ENCODE data around the gene ARSD. TPM values are rescaled to one million over a fixed set of nuclear protein-coding genes. Genes with fewer than 3 reads are reported as not detected.
A peak's percentile ranks its signal among the peaks of the same experiment; 100 is the strongest.

ARSD gene
- total RNA-seq, 1 experiment from 2014 or later = 10.3 TPM

GRCh38 chrX:2867206-2867605, 61.9 kb downstream of the ARSD start:
- Mint-ChIP-seq H3K4me3 (no peak overlapping the region), H3K36me3 (ENCODE audit: insufficient read depth in 1 of 3, low read depth in 3 of 3) (peaks cover 48 to 76% (median 68%) of the 10 kb centered on the region in 3 experiments; a peak in 6 of 7 replicates), H3K9me3 (no peaks in the 10 kb centered on the region; a peak in 2 of 5 replicates), H3K27ac (peak overlapping the region in 1 of 3 experiments; percentile 30; a peak in 1 of 7 replicates), H3K27me3 (ENCODE audit: low read depth) (no peaks in the 10 kb centered on the region), H3K4me1 (peaks cover 9% of the 10 kb centered on the region in 2 experiments)
- Histone ChIP-seq H3T11ph (ENCODE audit: low read length) (no peak overlapping the region), H4K8ac (replicated peaks; ENCODE audit: insufficient read length, low read depth, low read length) (no peak overlapping the region), H2BK12ac (ENCODE audit: insufficient read length, low read depth, low read length) (no peak overlapping the region), H4K5ac (ENCODE audit: insufficient read length, low read depth, low read length) (no peak overlapping the region), H3K27me3 (ENCODE audit: insufficient read depth, low read length) (no peaks in the 10 kb centered on the region), H4K20me1 (ENCODE audit: control insufficient read depth, insufficient read depth, insufficient read length) (no peaks in the 10 kb centered on the region), H2BK15ac (ENCODE audit: low read depth, low read length) (no peak overlapping the region), H3K79me1 (ENCODE audit: insufficient read depth, low read depth, low read length, poor library complexity, severe bottlenecking) (no peaks in the 10 kb centered on the region), H3K9me3 (ENCODE audit: control insufficient read depth, low read depth, low read length) (no peaks in the 10 kb centered on the region), H3K23me2 (ENCODE audit: insufficient read length, low read depth, low read length, poor library complexity, severe bottlenecking) (no peaks in the 10 kb centered on the region), H3K23ac (ENCODE audit: insufficient read length, low read depth, low read length) (no peak overlapping the region), H3K4me2 (ENCODE audit: insufficient read depth, insufficient read length, low read length) (no peak overlapping the region), H2AFZ (ENCODE audit: low read length) (no peak overlapping the region), H3K4ac (ENCODE audit: low read depth, low read length) (no peak overlapping the region), H2BK20ac (ENCODE audit: low read depth, low read length, poor library complexity, severe bottlenecking) (no peak overlapping the region), H2BK120ac (ENCODE audit: low read depth, low read length, poor library complexity, severe bottlenecking) (no peak overlapping the region), H4K91ac (ENCODE audit: insufficient read length, low read depth, low read length) (no peak overlapping the region), H3K79me2 (ENCODE audit: insufficient read depth, low read length) (no peaks in the 10 kb centered on the region), H2AK5ac (ENCODE audit: insufficient read length, low read length) (no peak overlapping the region), H3K18ac (ENCODE audit: insufficient read length, low read depth, low read length) (no peak overlapping the region), H3K9ac (ENCODE audit: extremely low read depth, insufficient read length, low read length) (no peak overlapping the region), H3K56ac (ENCODE audit: insufficient read length, low read depth, low read length) (no peak overlapping the region), H3K4me1 (ENCODE audit: insufficient read depth, low read length) (no peaks in the 10 kb centered on the region; the same call in 1 of the 2 replicates), H2BK5ac (ENCODE audit: insufficient read length, low read length) (no peak overlapping the region), H3K14ac (ENCODE audit: insufficient read depth, low read length) (no peak overlapping the region), H3K27ac (ENCODE audit: insufficient read length, low read depth, low read length) (no peak overlapping the region)
- DNase-seq = no peak
- TF ChIP-seq, protein P1, sequence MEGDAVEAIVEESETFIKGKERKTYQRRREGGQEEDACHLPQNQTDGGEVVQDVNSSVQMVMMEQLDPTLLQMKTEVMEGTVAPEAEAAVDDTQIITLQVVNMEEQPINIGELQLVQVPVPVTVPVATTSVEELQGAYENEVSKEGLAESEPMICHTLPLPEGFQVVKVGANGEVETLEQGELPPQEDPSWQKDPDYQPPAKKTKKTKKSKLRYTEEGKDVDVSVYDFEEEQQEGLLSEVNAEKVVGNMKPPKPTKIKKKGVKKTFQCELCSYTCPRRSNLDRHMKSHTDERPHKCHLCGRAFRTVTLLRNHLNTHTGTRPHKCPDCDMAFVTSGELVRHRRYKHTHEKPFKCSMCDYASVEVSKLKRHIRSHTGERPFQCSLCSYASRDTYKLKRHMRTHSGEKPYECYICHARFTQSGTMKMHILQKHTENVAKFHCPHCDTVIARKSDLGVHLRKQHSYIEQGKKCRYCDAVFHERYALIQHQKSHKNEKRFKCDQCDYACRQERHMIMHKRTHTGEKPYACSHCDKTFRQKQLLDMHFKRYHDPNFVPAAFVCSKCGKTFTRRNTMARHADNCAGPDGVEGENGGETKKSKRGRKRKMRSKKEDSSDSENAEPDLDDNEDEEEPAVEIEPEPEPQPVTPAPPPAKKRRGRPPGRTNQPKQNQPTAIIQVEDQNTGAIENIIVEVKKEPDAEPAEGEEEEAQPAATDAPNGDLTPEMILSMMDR (conservative IDR thresholded peaks at IDR 0.05) = no peak
- no CpG with 5 or more reads among the region's 7 CpGs for WGBS (ENCODE audit: extremely low coverage, insufficient read length, low lambda C conversion rate)
